H9 (cell line): ENCODE measurements around the gene HK3. TPM values are rescaled to one million over a fixed set of nuclear protein-coding genes. Genes with fewer than 3 reads are reported as not detected.

Source experiments
- DNase-seq: peaks from one replicate; pipeline ENCODE4 v3.0.0-alpha.2; 2017
- H2AFZ ChIP-seq: one replicate; pipeline ENCODE4 v1.6.1; 2013; ENCODE audit warnings: mild to moderate bottlenecking, low read length, control low read depth, moderate library complexity
- H2AK5ac ChIP-seq: 2 replicates; pipeline ENCODE4 v1.6.1; 2013; ENCODE audit warnings: low read length, control low read depth, mixed read lengths; ENCODE audit not compliant: insufficient read length
- H2BK120ac ChIP-seq: one replicate; pipeline ENCODE4 v1.6.1; 2013; ENCODE audit warnings: low read depth, mild to moderate bottlenecking, low read length, control low read depth, inconsistent platforms; ENCODE audit not compliant: poor library complexity, severe bottlenecking
- H2BK12ac ChIP-seq: 2 replicates; pipeline ENCODE4 v1.6.1; 2013; ENCODE audit warnings: low read length, control low read depth, mixed read lengths, low read depth; ENCODE audit not compliant: insufficient read length
- H2BK15ac ChIP-seq: 2 replicates; pipeline ENCODE4 v1.6.1; 2013; ENCODE audit warnings: low read depth, low read length, control low read depth
- H2BK20ac ChIP-seq: one replicate; pipeline ENCODE4 v1.6.1; 2013; ENCODE audit warnings: low read depth, mild to moderate bottlenecking, low read length, control low read depth, inconsistent platforms; ENCODE audit not compliant: poor library complexity, severe bottlenecking
- H2BK5ac ChIP-seq: 2 replicates; pipeline ENCODE4 v1.6.1; 2013; ENCODE audit warnings: low read length, control low read depth, mixed read lengths; ENCODE audit not compliant: insufficient read length
- H3K14ac ChIP-seq: 2 replicates; pipeline ENCODE4 v1.6.1; 2013; ENCODE audit warnings: low read length, control low read depth; ENCODE audit not compliant: insufficient read depth
- H3K18ac ChIP-seq: 2 replicates; pipeline ENCODE4 v1.6.1; 2013; ENCODE audit warnings: low read depth, mild to moderate bottlenecking, mixed read lengths, low read length, control low read depth; ENCODE audit not compliant: insufficient read length
- H3K23ac ChIP-seq: 2 replicates; pipeline ENCODE4 v1.6.1; 2013; ENCODE audit warnings: low read length, control low read depth, mixed read lengths, low read depth; ENCODE audit not compliant: insufficient read length
- H3K23me2 ChIP-seq: 2 replicates; pipeline ENCODE4 v1.6.1; 2013; ENCODE audit warnings: low read depth, mild to moderate bottlenecking, mixed read lengths, low read length, control low read depth; ENCODE audit not compliant: insufficient read length, poor library complexity, severe bottlenecking
- H3K27ac ChIP-seq: 2 replicates; pipeline ENCODE4 v1.5.1; 2013; ENCODE audit warnings: low read length, control low read depth, mixed read lengths, low read depth; ENCODE audit not compliant: insufficient read length
- H3K27me3 ChIP-seq: 2 replicates; pipeline ENCODE4 v1.6.1; 2013; ENCODE audit warnings: low read length, control low read depth, inconsistent platforms; ENCODE audit not compliant: insufficient read depth
- H3K4ac ChIP-seq: 2 replicates; pipeline ENCODE4 v1.6.1; 2013; ENCODE audit warnings: low read depth, mild to moderate bottlenecking, control low read depth, inconsistent platforms, low read length, moderate library complexity
- H3K4me1 ChIP-seq: 2 replicates; pipeline ENCODE4 v1.6.1; 2013; ENCODE audit warnings: low read length, control low read depth, inconsistent platforms; ENCODE audit not compliant: insufficient read depth
- H3K4me2 ChIP-seq: 2 replicates; pipeline ENCODE4 v1.6.1; 2013; ENCODE audit warnings: low read length, control low read depth, mixed read lengths; ENCODE audit not compliant: insufficient read length, insufficient read depth
- H3K56ac ChIP-seq: 2 replicates; pipeline ENCODE4 v1.6.1; 2013; ENCODE audit warnings: low read depth, mild to moderate bottlenecking, mixed read lengths, low read length, control low read depth; ENCODE audit not compliant: insufficient read length
- H3K79me1 ChIP-seq: 2 replicates; pipeline ENCODE4 v1.6.1; 2013; ENCODE audit warnings: low read depth, mild to moderate bottlenecking, moderate library complexity, low read length, control low read depth, inconsistent platforms; ENCODE audit not compliant: insufficient read depth, poor library complexity, severe bottlenecking
- H3K79me2 ChIP-seq: 2 replicates; pipeline ENCODE4 v1.6.1; 2013; ENCODE audit warnings: low read length, control low read depth, inconsistent platforms; ENCODE audit not compliant: insufficient read depth
- H3K9ac ChIP-seq: 2 replicates; pipeline ENCODE4 v1.6.1; 2013; ENCODE audit warnings: low read length, control low read depth, mixed read lengths; ENCODE audit not compliant: insufficient read length; ENCODE audit errors: extremely low read depth
- H3K9me3 ChIP-seq: one replicate; pipeline ENCODE4 v1.6.1; 2013; ENCODE audit warnings: low read depth, low read length, inconsistent platforms; ENCODE audit not compliant: control insufficient read depth
- H3T11ph ChIP-seq: one replicate; pipeline ENCODE4 v1.6.1; 2013; ENCODE audit warnings: mild to moderate bottlenecking, low read length, control low read depth, inconsistent platforms
- H4K20me1 ChIP-seq: one replicate; pipeline ENCODE4 v1.6.1; 2013; ENCODE audit not compliant: control insufficient read depth, insufficient read length, insufficient read depth
- H4K5ac ChIP-seq: 2 replicates; pipeline ENCODE4 v1.6.1; 2013; ENCODE audit warnings: low read depth, mild to moderate bottlenecking, mixed read lengths, low read length, control low read depth; ENCODE audit not compliant: insufficient read length
- H4K8ac ChIP-seq: replicated peaks from 2 replicates; pipeline ENCODE4 v1.6.1; 2013; ENCODE audit warnings: low read length, control low read depth, mixed read lengths, low read depth; ENCODE audit not compliant: insufficient read length
- H4K91ac ChIP-seq: 2 replicates; pipeline ENCODE4 v1.6.1; 2013; ENCODE audit warnings: low read depth, mild to moderate bottlenecking, moderate library complexity, mixed read lengths, low read length, control low read depth; ENCODE audit not compliant: insufficient read length
- H3K27ac Mint-ChIP-seq, 3 experiments: 2 replicates in 2 of 3; 3 replicates in 1 of 3; pipeline ENCODE4 v1.8.0; 2020 to 2021; ENCODE audit warnings: mixed read lengths in 3 of 3, mild to moderate bottlenecking in 1 of 3, moderate library complexity in 1 of 3
- H3K27me3 Mint-ChIP-seq: 2 replicates; pipeline ENCODE4 v1.8.0; 2021; ENCODE audit warnings: low read depth, mild to moderate bottlenecking, moderate library complexity, mixed read lengths
- H3K36me3 Mint-ChIP-seq, 3 experiments: 2 replicates in 2 of 3; 3 replicates in 1 of 3; pipeline ENCODE4 v1.8.0; 2020 to 2021; ENCODE audit warnings: low read depth in 3 of 3, mixed read lengths in 3 of 3; ENCODE audit not compliant: insufficient read depth in 1 of 3
- H3K4me1 Mint-ChIP-seq, 2 experiments: 2 replicates each; pipeline ENCODE4 v1.8.0; 2020; ENCODE audit warnings: mixed read lengths in 2 of 2
- H3K4me3 Mint-ChIP-seq, 2 experiments: 2 replicates in 1 of 2; 3 replicates in 1 of 2; pipeline ENCODE4 v1.8.0; 2020 to 2021; ENCODE audit warnings: mild to moderate bottlenecking in 2 of 2, mixed read lengths in 2 of 2, moderate library complexity in 1 of 2
- H3K9me3 Mint-ChIP-seq, 2 experiments: 2 replicates in 1 of 2; 3 replicates in 1 of 2; pipeline ENCODE4 v1.8.0; 2020; ENCODE audit warnings: mild to moderate bottlenecking in 2 of 2, mixed read lengths in 2 of 2, moderate library complexity in 1 of 2
- CTCF ChIP-seq: fragments of 200-600 bp; sonication (generic); conservative IDR thresholded peaks from 3 replicates; pipeline ENCODE4 v1.8.0; 2021; ENCODE audit warnings: antibody characterized with exemption, mild to moderate bottlenecking
- WGBS: extraction: QIAGEN DNeasy Blood & Tissue Kit; methylation state at CpG from one replicate; pipeline ENCODE4 v1.1.7; 2013; ENCODE audit warnings: missing lambda C conversion rate, low lambda C conversion rate, mixed read lengths; ENCODE audit not compliant: insufficient read length; ENCODE audit errors: extremely low coverage; 5-methylcytosine and 5-hydroxymethylcytosine counted together
- total RNA-seq: library from RNA; stranded (reverse); gene quantifications from 2 replicates; pipeline ENCODE4 v1.2.1, GENCODE V29; 2021

HK3 gene
- total RNA-seq, 1 experiment from 2014 or later, result not detected

DNA sequence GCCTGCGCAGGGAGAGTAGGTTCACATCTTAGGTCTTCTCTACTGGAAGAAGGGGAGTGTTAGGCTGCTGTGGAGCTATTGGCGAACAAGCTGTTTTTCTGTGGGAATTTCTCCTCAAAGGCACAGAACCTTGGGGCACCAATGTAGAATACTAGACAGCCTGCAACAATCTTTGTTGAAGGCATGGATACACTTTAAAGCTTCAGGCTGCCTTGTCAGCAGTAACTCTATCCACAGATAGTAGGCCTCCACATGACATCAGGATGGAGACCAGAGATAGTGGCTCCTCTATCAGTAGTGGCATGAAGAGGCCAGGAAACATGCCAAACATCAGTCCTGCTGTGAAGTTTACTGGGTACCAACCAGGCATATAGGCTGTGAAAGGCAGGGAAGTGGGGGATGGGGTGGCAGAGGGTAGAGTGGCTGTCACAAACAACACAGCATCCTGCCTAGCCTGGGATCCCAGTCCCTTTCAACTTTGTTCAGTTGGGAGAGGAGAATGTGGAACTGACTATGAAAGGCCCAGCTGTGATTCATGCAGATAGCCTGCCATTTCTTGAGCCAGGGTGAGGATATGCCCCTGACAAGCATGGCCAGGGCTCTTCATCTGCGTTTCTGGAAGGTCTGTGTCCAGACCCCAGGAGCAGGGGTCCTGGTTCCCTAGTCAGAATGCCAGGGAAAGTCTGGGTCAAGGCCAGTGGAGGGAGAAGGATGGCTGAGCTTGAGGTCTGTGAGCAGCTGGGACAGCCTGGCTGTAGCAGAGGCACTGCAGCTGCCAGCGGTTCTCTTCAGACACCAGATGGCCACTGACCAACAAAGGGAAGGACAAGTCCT is 1.0 kb upstream of the HK3 start:
- H3K18ac ChIP-seq, result no peak overlapping the region
- DNase-seq, result no peak

More for the DNA sequence above, 1.0 kb upstream of the HK3 start:
- Histone ChIP-seq H4K5ac (no peak overlapping the region), H3K23me2 (no peaks in the 10 kb centered on the region), H2BK20ac (no peak overlapping the region), H2BK120ac (no peak overlapping the region), H3K14ac (no peak overlapping the region), H3K4ac (no peak overlapping the region), H2BK15ac (no peak overlapping the region), H3K79me2 (no peaks in the 10 kb centered on the region), H3K27ac (no peak overlapping the region), H4K20me1 (no peaks in the 10 kb centered on the region), H3K9me3 (no peaks in the 10 kb centered on the region), H3K79me1 (no peaks in the 10 kb centered on the region), H4K91ac (no peak overlapping the region), H2AFZ (no peak overlapping the region), H3K27me3 (no peaks in the 10 kb centered on the region), H3K9ac (no peak overlapping the region), H4K8ac (no peak overlapping the region), H2AK5ac (no peak overlapping the region), H2BK5ac (no peak overlapping the region), H3K56ac (no peak overlapping the region), H2BK12ac (no peak overlapping the region), H3K23ac (no peak overlapping the region), H3K4me2 (no peak overlapping the region), H3T11ph (no peak overlapping the region), H3K4me1 (no peaks in the 10 kb centered on the region; the same call in 1 of the 2 replicates)
- H3K9me3 Mint-ChIP-seq, result no peaks in the 10 kb centered on the region
- peaks cover 24 to 27% of the 10 kb centered on the region in 2 experiments for H3K4me1 Mint-ChIP-seq
- H3K27ac Mint-ChIP-seq, result peak overlapping the region in 2 of 3 experiments; percentile 6 to 13; a peak in 3 of 7 replicates
- peaks cover 5% of the 10 kb centered on the region for H3K27me3 Mint-ChIP-seq
- WGBS, result no CpG with 5 or more reads among the region's 4 CpGs
- no peak overlapping the region for H3K4me3 Mint-ChIP-seq
- no peak for TF ChIP-seq CTCF
- peaks cover 11 to 32% (median 13%) of the 10 kb centered on the region in 3 experiments; a peak in 6 of 7 replicates for H3K36me3 Mint-ChIP-seq
